LNCAP (cell line): ENCODE results near the gene SPACA6.
A peak's percentile ranks its signal among the peaks of the same experiment; 100 is the strongest.

ENCODE experiments used
- TF ChIP-seq, protein P1 (sequence below): fragments of 450-650 bp; IDR thresholded peaks from 2 replicates; pipeline ENCODE4 v1.5.1; 2017; ENCODE audit warnings: mild to moderate bottlenecking

Gene SPACA6

DNA sequence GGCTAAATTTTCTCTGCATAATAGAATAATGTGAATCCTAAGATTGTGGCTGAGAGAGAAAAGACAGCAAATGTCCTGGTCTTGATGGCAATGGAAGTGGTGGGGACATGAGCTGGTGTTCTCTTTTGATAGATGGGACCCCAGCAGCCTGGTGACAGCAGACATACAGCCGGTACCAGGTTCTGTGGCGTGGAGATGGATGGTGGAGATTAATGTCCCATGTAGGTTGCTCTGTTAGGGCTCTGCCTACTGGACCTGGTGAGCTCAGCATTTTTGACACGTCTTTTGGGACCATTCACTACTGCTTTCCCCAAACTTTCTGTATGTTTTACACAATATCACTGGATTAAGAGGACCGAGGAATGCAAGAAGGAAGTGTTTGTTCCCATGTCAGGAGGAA, 38.3 kb upstream of the SPACA6 start:
- TF ChIP-seq, protein P1, sequence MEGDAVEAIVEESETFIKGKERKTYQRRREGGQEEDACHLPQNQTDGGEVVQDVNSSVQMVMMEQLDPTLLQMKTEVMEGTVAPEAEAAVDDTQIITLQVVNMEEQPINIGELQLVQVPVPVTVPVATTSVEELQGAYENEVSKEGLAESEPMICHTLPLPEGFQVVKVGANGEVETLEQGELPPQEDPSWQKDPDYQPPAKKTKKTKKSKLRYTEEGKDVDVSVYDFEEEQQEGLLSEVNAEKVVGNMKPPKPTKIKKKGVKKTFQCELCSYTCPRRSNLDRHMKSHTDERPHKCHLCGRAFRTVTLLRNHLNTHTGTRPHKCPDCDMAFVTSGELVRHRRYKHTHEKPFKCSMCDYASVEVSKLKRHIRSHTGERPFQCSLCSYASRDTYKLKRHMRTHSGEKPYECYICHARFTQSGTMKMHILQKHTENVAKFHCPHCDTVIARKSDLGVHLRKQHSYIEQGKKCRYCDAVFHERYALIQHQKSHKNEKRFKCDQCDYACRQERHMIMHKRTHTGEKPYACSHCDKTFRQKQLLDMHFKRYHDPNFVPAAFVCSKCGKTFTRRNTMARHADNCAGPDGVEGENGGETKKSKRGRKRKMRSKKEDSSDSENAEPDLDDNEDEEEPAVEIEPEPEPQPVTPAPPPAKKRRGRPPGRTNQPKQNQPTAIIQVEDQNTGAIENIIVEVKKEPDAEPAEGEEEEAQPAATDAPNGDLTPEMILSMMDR: no peak; the same call in 1 of the 2 replicates

DNA sequence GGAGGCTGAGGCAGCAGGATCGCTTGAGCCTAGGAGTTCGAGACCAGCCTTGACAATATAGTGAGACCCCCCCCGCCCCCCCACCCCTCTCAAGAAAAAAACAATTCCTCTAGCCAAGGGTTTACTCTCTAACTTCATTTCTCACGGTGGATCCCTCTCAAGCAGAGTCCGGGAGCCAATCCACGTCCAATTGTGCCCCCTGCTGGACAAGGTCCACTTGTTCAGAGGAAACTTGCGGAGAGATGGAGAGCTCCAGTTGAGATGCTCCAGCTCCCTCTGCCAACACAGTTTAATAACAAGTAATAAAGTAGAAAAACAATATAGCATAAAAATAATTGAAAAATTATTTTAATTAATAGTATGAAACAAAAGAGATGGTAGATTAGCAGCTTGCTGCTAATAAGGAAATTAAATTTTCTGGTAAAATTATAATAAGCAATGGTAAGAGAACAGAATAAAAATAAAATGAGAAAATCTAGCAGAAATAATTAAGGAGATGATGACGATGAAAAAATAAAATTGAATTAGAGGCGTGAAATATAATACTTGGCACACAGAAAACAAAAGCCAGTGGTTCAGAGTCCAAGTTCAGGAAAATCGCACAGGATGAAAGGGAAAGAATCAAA, 32.0 kb upstream of the SPACA6 start:
- TF ChIP-seq, protein P1: peak; percentile 68

DNA sequence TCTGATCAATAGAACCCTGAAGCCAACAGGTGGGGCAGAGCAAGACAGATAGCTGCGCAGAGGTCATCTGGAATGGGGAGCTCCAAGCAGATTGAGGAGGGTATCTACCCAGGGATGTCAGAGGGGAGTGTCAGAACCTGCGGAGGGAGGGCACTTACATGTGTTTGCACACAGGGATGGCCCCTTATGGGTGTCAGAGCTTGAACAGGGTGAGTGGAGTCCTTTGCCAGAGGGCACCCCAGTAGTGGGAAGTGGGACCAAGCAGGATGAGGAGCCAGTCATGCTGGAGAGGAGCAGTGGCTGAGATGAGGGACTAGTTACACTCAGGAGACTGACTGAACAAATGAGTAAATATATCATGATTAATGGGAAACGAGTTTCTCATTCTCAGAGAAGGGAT, 29.5 kb upstream of the SPACA6 start:
- TF ChIP-seq, protein P1: no peak

DNA sequence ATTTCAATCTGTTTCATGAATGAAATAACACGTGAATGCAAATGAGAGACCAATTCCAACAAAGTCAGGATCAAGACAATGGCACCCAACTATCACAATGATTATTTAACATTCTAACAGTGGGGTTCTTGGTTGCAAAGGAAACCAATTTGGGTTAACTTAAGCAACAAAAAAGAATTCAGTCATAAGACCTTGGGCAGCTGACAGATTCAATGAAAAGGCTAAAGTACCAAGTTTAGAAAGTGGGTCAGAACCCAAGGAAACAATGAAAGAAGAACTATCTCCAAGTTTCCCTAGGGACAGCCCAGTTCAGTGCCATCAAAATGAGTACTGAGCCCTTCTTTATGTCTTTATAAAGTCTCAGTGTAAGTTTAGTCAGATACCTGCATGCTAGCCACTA, 29.0 kb upstream of the SPACA6 start:
- TF ChIP-seq, protein P1: no peak

DNA sequence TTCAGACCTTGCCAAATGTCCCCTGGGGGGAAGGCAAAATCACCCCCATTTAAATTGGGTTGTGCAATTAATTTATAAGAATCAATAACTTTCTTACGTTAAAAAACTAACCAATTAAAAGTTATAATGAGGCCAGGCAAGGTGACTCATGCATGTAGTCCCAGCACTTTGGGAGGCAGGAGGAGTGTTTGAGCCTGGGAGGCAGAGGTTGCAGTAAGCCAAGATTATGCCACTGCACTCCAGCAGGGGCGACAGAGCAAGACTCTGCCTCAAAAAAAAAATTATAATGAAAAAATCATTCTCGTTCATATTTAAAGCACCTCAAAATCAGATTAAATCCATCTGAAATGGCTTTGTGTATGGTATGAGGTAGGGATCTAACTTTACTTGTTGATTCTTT, 28.1 kb upstream of the SPACA6 start:
- TF ChIP-seq, protein P1: no peak

DNA sequence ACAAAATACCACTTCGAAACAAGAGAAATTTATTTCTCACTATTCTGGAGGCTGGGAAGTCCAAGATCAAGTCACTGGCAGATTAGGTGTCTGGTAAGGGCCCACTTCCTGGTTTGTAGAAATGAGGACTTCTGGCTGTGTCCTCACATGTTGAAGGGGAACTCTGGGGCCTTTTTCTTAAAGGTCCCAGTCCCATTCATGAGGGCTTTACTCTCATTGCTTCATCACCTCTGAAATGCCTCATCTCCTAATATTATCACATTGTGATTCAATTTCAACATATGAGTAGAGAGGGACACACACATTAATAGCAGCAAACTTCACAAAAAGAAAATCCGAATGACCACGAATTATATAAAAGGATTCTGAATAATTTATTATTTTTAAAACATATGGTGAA, 24.9 kb upstream of the SPACA6 start:
- TF ChIP-seq, protein P1: no peak

DNA sequence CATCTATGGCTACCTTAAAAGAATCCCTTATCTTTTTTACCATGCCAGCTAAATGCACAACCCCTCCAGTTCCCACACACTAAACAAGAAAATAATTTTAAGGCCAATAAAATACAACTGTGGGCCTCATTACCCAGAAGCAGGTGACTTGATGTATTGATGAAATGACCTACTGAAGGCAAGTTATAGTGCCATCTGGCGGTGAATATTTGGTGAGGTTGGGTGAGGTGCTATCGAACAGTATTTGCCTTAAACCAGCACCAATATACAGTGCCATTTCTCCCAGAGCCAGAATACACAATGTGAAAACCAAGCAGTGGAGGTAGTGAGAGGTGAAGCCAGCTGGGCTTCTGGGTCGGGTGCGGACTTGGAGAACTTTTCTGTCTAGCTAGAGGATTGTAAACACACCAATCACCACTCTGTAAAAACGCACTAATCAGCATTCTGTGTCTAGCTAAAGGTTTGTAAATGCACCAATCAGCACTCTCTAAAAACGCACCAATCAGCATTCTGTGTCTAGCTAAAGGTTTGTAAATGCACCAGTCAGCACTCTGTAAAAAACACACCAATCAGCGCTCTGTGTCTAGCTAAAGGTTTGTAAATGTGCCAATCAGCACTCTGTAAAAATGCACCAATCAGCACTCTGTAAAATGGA, 17.1 kb upstream of the SPACA6 start:
- TF ChIP-seq, protein P1: peak; percentile 51
